SW 1271 (cell line): ENCODE data around the gene RNF41.
"Not testable (repeated sequence)": the region's sequence is repeated elsewhere in the genome, so short reads cannot be mapped to it uniquely, and the experiment has no call there.

Experiments
- DNase-seq, 2 experiments: peaks; one replicate each; lab custom pipeline; 2025; lab: John Stamatoyannopoulos, UW

The RNF41 gene

GRCh38 chr12:56221757-56222530 is at the start of gene RNF41:
TSS of gene RNF41 (minus strand) at chr12:56221922. CDS start at chr12:56214047, 7,875 bp downstream.
- DNase-seq = peak; percentile 83 to 96

- peak in 1 of 2 experiments; percentile 31 for DNase-seq
Measured at GRCh38 chr12:56271031-56271430, 49.3 kb upstream of the RNF41 start.

- DNase-seq = no peak
Measured at GRCh38 chr12:56267443-56268071, 45.8 kb upstream of the RNF41 start.

GRCh38 chr12:56266693-56267442 is 45.1 kb upstream of the RNF41 start, which contains the start of gene COQ10A:
TSS of gene COQ10A (plus strand) at chr12:56266942. CDS start at chr12:56267119, 177 bp downstream.
- DNase-seq = peak; percentile 72 to 85

GRCh38 chr12:56266068-56266692 is 44.5 kb upstream of the RNF41 start:
- DNase-seq = not testable (repeated sequence)

- not testable (repeated sequence) for DNase-seq
Measured at GRCh38 chr12:56262955-56263354, 41.2 kb upstream of the RNF41 start.

- peak; percentile 73 to 89 for DNase-seq
Measured at GRCh38 chr12:56261503-56262232, 39.9 kb upstream of the RNF41 start.

GRCh38 chr12:56260921-56261320 is 39.2 kb upstream of the RNF41 start:
- DNase-seq = no peak

- no peak for DNase-seq
Measured at GRCh38 chr12:56260380-56260779, 38.7 kb upstream of the RNF41 start.

GRCh38 chr12:56258820-56259183 is 37.1 kb upstream of the RNF41 start:
- no peak for DNase-seq

GRCh38 chr12:56258068-56258819 is 36.5 kb upstream of the RNF41 start, which contains the start of gene ANKRD52:
TSS of gene ANKRD52 (minus strand) at chr12:56258384. CDS start at chr12:56258269, 115 bp downstream.
- DNase-seq = peak in 1 of 2 experiments; percentile 78

GRCh38 chr12:56257491-56258067 is 35.9 kb upstream of the RNF41 start:
- peak in 1 of 2 experiments; percentile 26 for DNase-seq

GRCh38 chr12:56257071-56257470 is 35.3 kb upstream of the RNF41 start:
- no peak for DNase-seq

GRCh38 chr12:56256326-56256960 is 34.7 kb upstream of the RNF41 start:
- no peak for DNase-seq

GRCh38 chr12:56255671-56256070 is 33.9 kb upstream of the RNF41 start:
- no peak for DNase-seq

- DNase-seq = no peak
Measured at GRCh38 chr12:56253091-56253490, 31.4 kb upstream of the RNF41 start.

- DNase-seq = no peak
Measured at GRCh38 chr12:56252649-56253048, 30.9 kb upstream of the RNF41 start.

GRCh38 chr12:56248711-56249110 is 27.0 kb upstream of the RNF41 start:
- no peak for DNase-seq

GRCh38 chr12:56247923-56248322 is 26.2 kb upstream of the RNF41 start:
- no peak for DNase-seq

GRCh38 chr12:56244494-56244893 is 22.8 kb upstream of the RNF41 start:
- no peak for DNase-seq
